T-helper 2 cell (primary cell): ENCODE measurements around the gene EPGN.

Experiments used
- DNase-seq, 5 experiments: peaks; one replicate each; pipeline versions ENCODE4 v3.0.0 to v3.0.0-alpha.2; 2012 to 2022
- total RNA-seq, 2 donors: gene quantifications; one replicate each; lab custom pipeline; 2026; lab: John Stamatoyannopoulos, UW

Gene EPGN, protein sequence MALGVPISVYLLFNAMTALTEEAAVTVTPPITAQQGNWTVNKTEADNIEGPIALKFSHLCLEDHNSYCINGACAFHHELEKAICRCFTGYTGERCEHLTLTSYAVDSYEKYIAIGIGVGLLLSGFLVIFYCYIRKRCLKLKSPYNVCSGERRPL
- total RNA-seq = 0.31 to 0.94 reads per million in 2 donors

DNA sequence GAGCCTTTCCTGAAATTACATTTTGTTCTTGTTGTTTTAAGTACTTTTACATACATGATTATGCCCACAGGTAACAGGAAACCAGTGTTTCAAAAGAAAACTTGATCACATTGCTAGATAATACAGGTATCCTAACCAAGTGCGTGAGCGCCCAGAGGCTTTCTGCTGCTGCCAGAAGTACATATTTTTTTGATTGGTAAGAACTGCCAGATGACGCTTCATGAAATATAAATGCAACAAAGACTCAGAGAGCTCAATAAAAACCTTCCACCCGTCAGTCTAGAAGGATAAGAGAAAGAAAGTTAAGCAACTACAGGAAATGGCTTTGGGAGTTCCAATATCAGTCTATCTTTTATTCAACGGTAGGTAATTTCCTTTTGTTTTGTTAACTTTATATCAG, at the start of gene EPGN:
EPGN (plus strand) TSS at position 256 of the 400 bp plus-strand sequence; CDS start at position 320, 64 bp downstream.
- DNase-seq = peak in 1 of 5 experiments; percentile 73

DNA sequence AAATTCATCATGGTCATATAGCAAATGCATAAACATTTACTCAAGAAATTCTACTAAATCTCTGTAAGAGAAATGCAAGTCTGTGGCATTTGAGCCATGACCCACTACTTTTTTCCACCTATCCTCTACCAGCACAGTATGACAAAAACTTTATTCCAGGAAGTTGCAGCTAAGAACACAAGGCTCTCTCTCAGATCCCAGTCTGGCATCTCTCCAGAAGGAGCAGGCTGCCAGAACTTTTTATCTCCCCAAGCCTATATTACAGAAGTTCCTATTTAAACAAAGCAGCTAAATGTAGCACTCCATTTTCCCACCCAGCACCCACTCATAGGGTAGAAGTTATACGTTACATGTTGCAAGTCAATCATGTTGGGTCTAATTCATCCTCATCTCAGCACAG, 49.3 kb upstream of the EPGN start:
- DNase-seq = no peak

DNA sequence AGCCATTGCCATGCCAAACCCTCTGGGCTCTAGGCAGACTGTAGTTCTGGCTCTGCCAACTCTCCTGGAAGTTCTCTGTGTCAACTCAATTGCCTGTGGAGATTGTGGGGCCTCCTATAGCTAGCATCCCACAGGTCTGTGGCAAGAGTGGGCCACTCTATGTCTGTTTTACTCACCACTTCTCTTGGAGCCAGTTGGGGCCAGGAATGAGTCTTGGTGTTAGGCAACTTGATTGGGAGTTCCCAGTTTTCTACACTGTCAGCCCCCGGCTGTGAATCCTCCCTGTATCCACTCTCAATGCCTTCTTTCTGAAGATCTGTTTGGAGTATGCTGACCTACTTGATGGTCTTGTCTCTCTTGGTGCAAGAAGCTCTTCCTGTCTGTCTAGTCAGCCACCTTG, 48.2 kb upstream of the EPGN start:
- DNase-seq = no peak

DNA sequence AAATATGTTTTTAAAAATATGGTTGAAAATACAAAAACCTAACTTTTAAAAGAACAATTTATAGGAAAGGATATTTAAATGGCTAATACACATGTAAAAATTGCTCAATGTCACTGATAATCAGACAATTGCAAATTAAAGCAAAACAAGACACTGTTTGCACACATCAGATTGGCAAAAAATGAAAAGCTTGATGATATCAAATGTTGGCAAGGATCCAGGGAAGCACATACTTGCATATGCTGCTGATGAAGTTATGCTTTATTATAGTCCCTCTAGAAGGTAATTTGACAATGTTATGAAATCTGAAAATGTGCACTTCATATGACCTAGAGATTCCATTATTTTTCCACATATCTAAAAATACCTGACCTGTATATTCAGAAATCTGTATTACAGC, 45.7 kb upstream of the EPGN start:
- no peak for DNase-seq

DNA sequence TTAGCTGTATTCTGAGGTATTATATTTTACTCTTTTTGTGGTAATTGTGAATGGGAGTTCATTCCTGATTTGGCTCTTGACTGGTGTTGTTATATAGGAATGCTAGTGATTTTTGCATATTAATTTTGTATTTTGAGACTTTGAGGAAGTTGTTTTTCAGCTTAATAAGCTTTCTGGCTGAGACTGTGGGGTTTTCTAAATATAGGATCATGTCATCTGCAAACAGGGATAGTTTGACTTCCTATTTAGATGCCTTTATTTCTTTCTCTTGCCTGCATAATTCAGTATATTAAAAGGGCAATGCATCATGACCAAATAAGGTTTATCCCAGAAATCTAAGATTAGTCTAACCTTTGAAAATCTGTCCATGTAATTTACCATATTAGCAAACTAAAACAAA, 44.7 kb upstream of the EPGN start:
- no peak for DNase-seq

DNA sequence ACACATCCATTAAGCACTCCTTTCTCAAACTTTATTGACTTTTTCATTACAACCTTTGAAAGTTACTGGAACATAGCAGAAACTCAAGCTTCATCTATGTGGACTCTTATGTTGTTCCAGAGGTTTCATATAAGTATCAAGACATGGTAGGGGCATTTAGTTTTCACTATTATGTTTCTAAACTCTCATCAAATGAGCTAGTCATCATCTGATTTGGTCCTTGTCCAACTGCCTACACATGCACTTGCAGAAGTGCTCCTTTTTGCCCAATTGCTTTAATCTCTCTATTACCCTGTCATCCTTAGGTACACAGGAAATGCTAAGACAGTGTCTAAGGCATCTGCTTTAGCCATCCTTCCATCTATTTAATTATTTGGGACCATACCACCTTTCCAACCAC, 42.2 kb upstream of the EPGN start:
- DNase-seq = no peak

DNA sequence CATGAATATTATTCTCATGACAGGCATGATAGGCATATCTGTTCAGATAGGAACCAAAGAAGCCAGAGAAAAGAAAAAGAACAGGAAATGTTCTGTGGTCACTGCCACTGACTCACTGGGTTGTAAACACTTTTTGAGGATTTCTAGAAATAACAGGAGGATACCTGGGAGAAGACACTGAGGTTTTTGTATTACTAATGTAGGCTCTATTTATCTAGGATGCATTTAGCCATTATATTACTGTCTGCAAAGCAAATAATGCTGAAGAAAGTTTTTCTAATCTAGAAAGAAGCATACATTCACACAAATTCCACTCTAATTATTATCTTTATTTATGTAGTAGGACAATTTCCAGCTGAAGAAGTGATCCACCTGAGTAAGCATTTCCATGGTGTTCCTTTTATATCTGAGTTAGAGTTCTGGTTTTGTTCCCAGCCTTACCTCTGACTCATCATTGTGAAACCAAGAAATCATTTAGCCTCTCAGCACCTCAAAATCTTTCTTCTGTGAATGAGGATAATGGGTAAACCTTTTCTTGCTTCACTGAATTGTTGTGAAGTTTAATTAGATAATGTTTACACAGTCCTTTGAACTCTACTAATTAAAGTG, 40.2 kb upstream of the EPGN start:
- no peak for DNase-seq

DNA sequence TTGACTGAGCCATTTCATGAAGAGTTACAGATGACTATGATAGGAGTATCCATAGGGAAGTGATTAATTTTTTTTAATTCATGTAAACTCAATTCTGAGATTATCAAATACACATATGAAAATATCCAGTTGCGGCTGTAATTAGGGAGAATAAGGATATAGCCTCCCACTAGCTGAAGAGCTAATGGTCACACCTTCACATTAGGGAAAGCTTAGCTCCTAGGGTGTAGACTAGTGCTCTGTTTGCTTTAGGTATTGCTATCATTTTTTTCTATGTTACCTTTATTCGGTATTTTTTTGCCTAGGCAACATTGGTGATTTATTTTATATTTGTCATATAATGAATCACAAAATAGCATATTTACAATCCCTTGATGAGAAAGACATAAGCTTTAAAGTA, 39.6 kb upstream of the EPGN start:
- no peak for DNase-seq

DNA sequence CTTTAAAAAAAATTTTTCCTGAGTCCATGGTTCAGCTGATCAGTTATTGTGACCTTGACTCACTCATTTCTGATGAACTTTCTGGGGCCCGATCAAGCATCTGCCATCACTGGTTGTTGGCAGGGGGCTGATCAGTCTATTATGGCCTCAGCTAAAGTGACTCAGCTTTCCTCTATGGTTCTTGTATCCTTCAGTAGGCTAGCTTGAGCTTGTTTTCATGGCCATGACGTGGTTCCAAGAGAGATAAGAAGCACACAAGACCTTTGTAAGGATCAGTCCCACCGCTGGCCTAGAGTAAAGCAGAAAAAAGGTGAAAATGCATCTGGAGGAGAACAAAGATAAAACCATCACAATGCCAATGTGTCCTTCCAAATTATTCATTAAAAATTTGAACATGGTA, 29.8 kb upstream of the EPGN start:
- DNase-seq = no peak

DNA sequence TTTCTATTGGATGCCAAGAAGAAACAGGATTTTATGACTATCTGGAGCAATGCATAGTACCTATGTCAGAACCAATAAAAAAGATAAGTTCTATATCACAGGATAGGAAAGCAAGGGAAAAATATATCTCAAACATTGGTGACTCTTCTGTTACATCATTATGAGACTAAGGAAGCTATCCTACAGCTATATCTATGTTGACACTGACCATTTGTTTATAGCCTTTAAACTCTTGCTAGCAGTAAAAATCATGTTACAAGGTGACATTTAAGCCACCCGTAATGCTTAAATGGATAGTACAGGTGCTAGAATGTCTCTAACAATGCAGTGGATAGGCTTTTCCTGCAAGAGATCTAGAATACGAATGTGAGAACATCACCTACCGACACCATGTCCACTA, 28.6 kb upstream of the EPGN start:
- no peak for DNase-seq

DNA sequence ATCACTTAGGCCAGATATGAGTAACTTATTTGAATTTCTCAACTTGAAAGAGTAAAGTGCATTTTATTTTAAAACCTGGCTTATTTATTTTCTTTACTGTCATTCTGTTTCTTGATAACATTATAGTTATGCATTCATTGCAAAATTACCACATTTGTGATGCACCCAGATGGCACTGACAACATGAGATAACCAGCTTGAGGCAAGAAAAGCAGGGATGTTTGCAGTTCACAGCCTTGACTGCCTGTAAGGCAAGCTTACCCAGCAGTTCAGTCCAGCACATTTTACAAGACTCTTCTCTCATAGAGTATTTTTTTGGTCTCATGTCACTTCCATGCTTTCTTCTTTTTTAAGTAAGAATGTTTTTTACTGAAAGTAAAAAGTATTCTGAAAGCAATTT, 25.3 kb upstream of the EPGN start:
- no peak for DNase-seq

DNA sequence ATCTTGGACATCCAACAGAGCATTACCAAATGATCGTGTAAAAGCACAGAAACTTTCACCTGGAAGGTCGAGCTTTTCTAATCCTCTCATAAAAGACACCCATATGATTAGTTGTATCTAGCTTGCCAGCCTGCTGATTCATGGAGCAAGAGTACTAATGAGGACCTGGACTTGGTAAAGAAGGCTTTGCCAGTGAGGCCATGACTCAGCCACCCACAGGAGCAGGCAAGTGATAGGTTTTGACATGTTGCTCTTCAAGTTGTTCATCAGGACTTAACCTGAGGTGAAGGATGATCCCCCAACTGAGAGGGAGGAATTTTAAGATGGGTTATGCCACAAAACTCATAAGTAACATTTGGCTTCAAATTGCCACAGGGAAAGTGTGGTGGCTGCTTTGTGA, 24.7 kb upstream of the EPGN start:
- no peak for DNase-seq

DNA sequence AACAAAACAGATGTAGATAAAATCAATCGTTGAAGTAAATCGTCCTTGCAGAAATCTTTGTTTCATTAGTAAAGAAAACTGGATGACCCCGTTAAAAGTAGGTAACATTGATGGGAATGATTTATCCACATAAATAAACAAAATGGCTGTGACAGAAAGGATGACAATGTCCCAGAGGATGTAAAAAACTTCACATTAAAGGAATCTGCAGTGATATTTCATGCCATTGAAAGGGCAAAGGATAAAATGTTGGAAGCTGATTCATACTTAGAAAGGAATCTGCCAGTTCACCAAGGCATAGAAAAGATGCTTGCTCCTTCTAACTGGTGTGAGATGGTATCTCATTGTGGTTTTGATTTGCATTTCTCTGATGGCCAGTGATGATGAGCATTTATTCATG, 24.2 kb upstream of the EPGN start:
- DNase-seq = no peak

DNA sequence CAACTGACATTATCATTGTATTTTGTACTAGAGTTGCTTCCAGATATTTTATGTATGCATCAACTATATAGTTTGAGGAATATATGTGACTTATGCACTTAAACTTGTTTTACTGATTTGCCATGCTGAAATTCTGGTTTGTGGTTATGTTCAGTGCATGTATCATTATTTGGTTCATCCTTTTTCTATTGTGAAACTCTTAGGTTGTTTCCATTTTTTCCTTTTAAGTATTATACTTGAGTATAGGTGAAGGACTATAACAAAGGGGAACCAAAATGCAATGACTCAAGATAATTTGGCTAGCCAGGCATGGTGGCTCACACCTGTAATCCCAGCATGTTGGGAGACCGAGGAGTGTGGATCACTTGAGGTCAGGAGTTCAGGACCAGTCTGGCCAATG, 21.1 kb upstream of the EPGN start:
- no peak for DNase-seq

DNA sequence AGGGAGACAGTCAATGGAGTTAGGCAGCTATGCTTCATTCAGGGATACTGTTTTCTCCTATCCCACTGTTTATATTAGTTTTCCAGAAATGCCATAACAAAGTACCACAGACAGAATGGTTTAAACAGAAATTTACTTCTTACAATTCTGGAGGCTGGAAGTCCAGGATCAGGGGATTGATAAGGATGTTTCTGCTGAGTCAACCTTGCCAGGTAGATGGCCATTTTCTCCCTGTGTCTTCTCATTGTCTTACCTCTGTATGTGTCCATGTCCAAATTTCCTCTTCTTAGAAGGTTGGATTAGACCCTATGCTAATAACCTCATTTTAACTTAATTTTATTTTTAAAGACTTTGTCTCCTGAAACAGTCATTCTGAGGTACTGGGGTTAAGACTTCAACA, 20.5 kb upstream of the EPGN start:
- no peak for DNase-seq

DNA sequence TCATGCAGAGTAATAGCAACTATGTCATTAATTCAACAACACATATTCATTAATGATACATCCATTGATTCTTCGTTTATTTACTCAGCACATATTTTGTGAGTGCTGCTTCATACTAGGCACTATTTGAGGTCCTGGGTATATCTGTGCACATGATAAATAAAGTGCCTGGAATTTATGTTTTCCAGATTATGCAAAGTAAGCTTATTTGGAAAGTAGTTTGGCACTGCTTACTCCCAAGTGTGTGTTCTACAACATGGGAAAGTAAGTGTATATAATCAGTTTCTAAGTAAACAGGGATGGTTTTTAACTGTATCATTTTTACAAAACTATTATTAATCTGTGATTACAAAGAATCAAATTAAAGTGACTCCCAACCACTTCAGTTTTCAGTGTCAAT, 16.8 kb upstream of the EPGN start:
- no peak for DNase-seq

DNA sequence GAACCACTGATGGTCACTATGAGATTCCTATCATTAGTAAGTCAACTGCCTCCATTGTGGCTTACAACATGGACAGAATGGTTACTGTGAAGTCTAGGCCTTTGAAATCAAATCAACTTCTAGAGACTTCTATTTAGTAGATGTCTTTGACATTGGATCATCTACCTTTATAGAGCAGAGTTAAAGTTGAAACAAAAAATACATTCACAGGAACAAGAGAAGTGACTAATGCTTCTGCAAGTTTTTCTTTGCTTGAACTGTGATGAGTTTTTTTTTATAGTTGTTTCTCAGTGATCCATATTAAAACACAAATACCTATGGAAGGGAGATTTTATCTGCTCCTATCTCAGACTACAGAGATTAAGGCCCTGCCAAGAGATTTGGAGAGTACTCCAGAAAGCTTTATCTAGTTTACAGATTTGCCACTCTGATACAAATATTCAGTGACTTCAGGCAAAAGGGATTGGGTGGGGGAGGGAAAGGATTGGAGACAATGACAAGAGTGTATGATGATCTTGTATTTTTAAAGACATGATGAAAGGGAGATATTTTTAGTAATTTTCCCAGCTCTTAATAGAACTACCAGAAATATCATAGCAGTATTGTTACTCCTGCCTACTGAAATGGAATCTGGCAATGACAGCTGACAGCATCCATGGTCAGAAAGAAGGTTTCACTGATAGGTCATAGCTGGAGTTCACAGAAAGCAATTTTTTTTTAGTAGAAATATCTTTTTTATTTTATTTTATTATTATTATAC, 16.0 kb upstream of the EPGN start:
- DNase-seq = no peak

DNA sequence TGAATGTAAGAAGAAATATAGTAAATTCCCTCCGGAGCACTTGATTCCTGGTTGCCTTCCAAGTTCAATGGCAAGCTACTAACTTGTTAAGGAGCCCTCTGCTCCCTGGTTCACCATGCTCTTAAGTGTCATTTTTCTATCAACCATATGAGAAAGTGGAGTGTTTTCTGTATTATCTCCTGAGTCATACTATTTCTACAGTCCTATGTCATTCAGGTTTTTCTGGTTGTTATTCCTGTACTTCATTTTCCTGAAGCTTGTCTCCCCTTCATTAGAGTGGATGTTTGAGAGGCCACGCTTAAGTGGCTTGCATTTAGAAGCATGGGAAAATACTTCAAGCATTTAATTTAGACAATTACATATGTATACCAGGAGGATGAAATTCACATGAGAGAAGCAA, 14.7 kb upstream of the EPGN start:
- DNase-seq = no peak

DNA sequence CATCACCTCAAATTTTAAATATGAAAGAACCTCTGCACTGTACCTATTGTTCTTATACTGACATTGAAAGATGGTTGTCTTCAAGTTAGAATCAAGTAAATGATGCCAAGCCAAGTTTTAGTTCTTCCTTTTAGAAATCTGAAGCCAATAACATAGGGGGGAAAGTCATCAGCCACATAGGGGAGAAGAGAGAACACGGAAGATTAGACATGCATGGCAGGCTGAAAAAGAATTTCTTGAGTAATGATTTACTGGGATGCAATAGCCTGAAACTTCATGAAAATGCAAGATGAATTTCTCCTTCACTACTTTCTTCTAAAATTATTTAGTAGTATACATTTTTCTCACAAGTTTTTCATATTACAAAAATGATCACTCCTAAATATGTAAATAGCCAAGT, 13.6 kb upstream of the EPGN start:
- DNase-seq = no peak

DNA sequence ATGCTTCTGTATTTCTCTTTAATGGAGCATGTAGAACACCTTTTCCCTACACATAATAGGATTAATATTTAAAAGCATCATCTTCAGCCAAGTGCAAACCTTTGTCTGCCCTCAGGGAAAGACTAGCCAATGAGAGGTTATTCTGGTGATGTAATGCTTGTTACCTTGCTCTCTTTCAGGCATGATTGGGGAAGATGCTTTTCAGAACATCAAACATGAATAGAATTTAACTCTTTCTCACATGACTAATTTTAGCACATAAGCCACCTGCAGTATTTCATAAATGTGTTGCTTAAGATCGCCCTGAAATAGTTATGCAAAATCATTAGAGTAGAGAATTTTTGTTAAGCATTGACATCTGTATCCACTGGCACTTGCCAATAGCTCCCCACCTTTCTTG, 10.7 kb upstream of the EPGN start:
- DNase-seq = no peak

DNA sequence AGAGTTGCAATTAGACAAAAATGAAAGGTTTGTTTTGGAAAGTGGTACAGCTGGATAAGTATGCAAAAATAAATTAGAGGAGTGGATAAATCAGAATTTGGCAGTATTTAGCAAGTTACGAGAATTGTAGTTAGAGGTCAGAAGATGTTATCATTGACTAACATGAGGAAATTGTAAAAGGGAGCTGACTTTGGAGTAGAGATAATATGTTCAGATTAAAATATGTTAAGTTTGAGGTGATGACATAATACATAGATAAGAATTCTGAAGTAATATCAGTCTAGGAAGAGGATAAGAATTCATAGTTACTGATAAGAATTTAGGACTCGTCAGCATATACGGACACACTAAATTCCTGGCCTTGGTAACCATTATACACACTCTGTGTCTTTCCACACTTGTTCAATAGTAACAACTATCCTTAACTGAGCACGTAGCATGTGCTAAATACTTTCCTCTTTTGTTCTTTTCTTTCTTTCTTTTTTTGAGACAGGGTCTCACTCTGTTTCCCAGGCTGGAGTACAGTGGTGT, 4.1 kb upstream of the EPGN start:
- no peak for DNase-seq

DNA sequence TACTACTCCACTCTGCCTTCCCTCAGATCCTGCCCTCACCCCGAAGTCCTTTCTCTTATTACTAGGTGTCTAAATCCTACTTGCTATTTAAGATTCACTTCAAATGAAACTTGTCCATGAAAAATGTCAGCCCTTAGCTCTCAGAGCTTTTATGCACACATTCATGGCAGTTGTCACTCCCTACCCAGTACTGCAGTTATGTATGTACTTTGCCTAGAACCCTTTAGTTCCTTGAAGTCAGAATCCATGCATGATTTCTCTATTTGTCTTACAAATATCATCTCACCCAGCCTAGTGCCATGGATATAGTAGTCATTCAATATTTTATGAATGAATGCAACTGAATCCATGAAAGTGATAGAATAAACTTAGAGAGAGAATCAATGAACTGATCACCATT, 3.3 kb upstream of the EPGN start:
- DNase-seq = no peak

DNA sequence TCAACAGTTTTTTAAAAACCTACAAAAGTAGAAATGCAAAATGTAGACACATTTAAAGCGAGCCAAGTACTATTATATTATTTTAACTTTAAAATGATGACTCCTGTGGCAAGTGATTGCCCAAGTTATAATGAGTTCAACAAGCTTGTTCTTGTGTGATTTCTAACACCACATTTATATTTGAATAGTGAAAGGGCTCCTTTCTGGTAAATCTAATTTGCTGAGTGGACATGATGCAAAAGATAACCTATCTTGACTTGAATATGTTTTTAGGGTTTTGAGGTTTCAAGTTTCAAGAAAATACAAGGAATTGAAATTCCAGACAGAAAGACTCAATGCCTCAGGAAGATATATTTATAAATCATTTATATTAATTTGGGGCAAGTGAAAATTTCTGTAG, 1.1 kb upstream of the EPGN start:
- peak in 1 of 5 experiments; percentile 8 for DNase-seq

DNA sequence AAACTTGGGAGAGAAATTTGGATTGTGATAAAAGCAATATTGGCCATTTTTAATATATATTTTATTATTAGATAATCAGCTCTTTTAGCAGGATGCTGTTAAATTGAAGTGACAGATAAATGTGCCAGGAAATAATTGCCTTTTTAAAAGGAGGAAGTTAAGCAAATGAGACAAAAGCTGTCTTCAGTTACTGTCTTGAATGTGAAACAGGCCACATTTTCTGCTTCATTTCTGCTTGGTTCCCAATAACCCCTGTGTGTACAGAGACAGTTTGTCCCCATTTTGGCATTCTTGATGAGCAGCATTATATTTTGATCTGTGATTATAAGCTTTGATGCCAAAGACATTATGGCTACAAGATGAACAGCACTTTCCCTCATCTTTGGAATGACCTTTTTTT, 953 bp downstream of the EPGN start:
- DNase-seq = no peak
